Left lung (tissue), 10 donors: Measurements from ENCODE around the gene SCO1. TPM values are rescaled to one million over a fixed set of nuclear protein-coding genes. Genes with fewer than 3 reads are reported as not detected.
A peak's percentile ranks its signal among the peaks of the same experiment; 100 is the strongest.

Experiments used
- ATAC-seq: fragments of 200-7000 bp; cut with Tn5 transposase; one replicate; pipeline ENCODE4 v1.9.1; 2020; ENCODE audit warnings: moderate library complexity
- DNase-seq, 4 donors: peaks; one replicate each; pipeline ENCODE4 v3.0.0-alpha.2; 2013 to 2020
- H3K27ac ChIP-seq, 2 donors: fragments of 200-600 bp; sonication (generic) in 1 of 2; one replicate each; pipeline versions ENCODE4 v1.5.0 to v1.8.0; 2020 to 2021
- H3K27me3 ChIP-seq, 2 donors: fragments of 200-600 bp; sonication (generic) in 1 of 2; one replicate each; pipeline versions ENCODE4 v1.5.0 to v1.8.0; 2020 to 2021
- H3K36me3 ChIP-seq, 2 donors: fragments of 200-600 bp; sonication (generic) in 1 of 2; one replicate each; pipeline versions ENCODE4 v1.5.0 to v1.8.0; 2020 to 2021
- H3K4me1 ChIP-seq, 2 donors: fragments of 200-600 bp; one replicate each; pipeline ENCODE4 v1.8.0; 2021
- H3K4me3 ChIP-seq, 2 donors: fragments of 200-600 bp; sonication (generic) in 1 of 2; one replicate each; pipeline versions ENCODE4 v1.5.0 to v1.8.0; 2020 to 2021; ENCODE audit warnings: mild to moderate bottlenecking in 1 of 2
- H3K9me3 ChIP-seq, 2 donors: fragments of 200-600 bp; sonication (generic) in 1 of 2; one replicate each; pipeline versions ENCODE4 v1.5.0 to v1.8.0; 2020 to 2021
- intact Hi-C, 2 donors: fragments of 100-400 bp; cut with DNase I; formaldehyde crosslinking; loops; one replicate each; pipeline versions ENCODE4 v1.11.2 to v1.14.2; 2022
- polyA plus RNA-seq, 6 donors: library from polyadenylated mRNA; unstranded; fragments of 120-200 nt; gene quantifications; one replicate each; pipeline ENCODE4 v1.2.1, GENCODE V29; 2013; ENCODE audit not compliant: insufficient read length in 6 of 6
- total RNA-seq, 2 donors: library from RNA; stranded (reverse); fragmentation: NEBNext Ultra II Directional; extraction: Animal tissue kit (Norgen Biotek cat#: 25700); gene quantifications; one replicate each; pipeline ENCODE4 v1.2.1, GENCODE V29; 2021
- TF ChIP-seq, protein P1 (sequence below), 2 donors: fragments of 200-600 bp; sonication (generic) in 1 of 2; IDR thresholded peaks; one replicate each; pipeline versions ENCODE4 v1.5.0 to v1.8.0; 2021; ENCODE audit warnings: antibody characterized with exemption in 2 of 2
- donor health status: DM: no; HTN: yes; CAD: no.
- donor health status: DM: no; HTN: no; CAD: no.

SCO1 gene
- total and polyA plus RNA-seq, 8 donors: 24.5 to 29.6 (median 26.7) TPM

DNA sequence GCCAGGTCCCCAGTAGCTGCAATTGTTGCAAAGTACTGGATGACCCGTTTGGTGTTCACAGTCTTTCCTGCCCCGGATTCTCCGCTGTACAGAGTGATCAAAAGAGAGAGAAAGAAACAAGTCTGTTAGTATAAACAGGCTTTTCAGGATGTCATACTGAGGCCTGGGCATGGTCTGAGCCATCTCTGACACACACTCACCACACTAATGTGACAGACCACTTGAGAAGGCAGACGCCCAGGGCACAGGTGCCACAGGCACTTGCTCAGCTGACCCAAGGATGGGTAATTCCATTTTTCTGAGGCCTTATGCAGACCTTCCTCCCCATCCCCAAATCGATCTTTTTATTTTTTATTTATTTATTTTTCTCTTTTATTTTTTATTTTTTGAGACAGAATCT is 47.7 kb downstream of the SCO1 start:
- no peaks in the 10 kb centered on the region for H3K9me3 ChIP-seq
- TF ChIP-seq, protein P1, sequence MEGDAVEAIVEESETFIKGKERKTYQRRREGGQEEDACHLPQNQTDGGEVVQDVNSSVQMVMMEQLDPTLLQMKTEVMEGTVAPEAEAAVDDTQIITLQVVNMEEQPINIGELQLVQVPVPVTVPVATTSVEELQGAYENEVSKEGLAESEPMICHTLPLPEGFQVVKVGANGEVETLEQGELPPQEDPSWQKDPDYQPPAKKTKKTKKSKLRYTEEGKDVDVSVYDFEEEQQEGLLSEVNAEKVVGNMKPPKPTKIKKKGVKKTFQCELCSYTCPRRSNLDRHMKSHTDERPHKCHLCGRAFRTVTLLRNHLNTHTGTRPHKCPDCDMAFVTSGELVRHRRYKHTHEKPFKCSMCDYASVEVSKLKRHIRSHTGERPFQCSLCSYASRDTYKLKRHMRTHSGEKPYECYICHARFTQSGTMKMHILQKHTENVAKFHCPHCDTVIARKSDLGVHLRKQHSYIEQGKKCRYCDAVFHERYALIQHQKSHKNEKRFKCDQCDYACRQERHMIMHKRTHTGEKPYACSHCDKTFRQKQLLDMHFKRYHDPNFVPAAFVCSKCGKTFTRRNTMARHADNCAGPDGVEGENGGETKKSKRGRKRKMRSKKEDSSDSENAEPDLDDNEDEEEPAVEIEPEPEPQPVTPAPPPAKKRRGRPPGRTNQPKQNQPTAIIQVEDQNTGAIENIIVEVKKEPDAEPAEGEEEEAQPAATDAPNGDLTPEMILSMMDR (IDR thresholded peaks at IDR 0.05): no peak
- H3K4me3 ChIP-seq: no peak overlapping the region
- no peaks in the 10 kb centered on the region for H3K27me3 ChIP-seq
- no peak for DNase-seq
- peaks cover 0 to 3% of the 10 kb centered on the region in 2 donors for H3K36me3 ChIP-seq
- H3K27ac ChIP-seq: no peak overlapping the region
- ATAC-seq: no peak
- intact Hi-C loops: no loop called here
- peaks cover 0 to 7% of the 10 kb centered on the region in 2 donors for H3K4me1 ChIP-seq

DNA sequence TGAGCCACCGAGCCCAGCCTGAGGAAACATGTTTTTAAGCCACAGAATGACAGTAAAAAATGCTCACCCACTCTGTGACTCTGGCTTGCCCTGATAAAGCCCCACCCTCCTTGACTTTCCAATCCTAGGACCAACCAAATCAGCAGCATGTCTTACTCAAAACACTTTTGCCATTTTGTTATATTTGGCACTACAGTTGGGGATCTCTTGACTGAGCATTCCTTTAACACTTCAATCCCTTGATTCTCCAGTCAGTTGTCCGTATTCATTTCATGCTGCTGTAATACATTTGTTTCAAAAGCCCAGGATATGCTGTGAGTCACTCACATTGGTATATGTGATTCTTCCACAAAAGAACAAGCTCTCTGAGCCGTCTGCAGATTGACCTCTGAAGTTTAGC is 48.4 kb downstream of the SCO1 start:
- DNase-seq (no peak), ATAC-seq (no peak)
- Histone ChIP-seq H3K4me1 (peaks cover 0 to 7% of the 10 kb centered on the region in 2 donors), H3K9me3 (no peaks in the 10 kb centered on the region), H3K27ac (no peak overlapping the region), H3K4me3 (no peak overlapping the region), H3K36me3 (peaks cover 0 to 8% of the 10 kb centered on the region in 2 donors), H3K27me3 (no peaks in the 10 kb centered on the region)
- intact Hi-C loops: no loop called here
- TF ChIP-seq, protein P1 (IDR thresholded peaks at IDR 0.05): no peak

DNA sequence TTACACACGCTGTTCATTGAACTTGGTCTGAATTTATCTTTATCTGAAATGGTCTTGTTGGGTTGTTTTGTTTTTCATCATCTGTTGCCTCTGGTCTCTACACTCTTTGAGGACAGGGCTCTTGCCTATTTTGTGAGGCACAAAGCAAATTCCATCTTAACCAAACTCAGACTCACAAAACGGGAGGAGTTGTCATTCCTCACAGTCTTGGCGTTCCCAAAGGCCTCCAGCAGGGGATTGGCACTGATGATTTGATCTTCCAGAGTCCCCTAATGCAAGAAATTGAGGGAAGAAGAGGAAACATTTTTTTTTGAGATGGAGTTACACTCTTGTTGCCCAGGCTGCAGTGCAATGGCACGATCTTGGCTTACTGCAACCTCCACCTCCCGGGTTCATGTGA is 49.0 kb downstream of the SCO1 start:
- Histone ChIP-seq H3K27ac (no peak overlapping the region), H3K27me3 (no peaks in the 10 kb centered on the region)
- TF ChIP-seq, protein P1 (IDR thresholded peaks at IDR 0.05): no peak

DNA sequence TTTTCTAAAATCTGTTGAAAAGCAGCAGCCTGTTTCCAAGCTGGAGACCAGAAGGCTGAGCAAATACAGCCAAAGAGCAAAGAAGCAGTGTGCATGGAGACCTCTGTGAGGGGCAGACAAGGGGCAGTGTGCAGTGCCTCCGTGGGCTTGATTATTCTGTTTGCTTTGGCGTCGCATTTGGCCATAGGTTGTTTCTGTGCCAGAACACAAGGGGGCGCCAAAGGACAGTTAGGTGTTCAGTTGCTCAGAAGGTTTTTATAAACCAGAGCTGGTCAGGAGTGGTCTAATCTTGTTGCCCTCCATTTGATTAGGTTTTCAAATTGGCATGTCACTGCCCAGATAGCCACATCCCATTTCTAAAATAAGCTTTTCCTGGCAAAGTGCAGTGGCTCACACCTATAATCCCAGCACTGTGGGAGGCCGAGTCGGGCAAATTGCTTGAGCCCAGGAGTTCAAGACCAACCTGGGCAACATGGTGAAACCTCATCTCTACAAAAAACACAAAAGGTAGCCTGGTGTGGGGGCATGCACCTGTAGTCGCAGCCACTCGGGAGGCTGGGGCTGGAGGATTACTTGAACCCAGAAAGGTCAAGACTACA is 50.8 kb downstream of the SCO1 start:
- TF ChIP-seq, protein P1 (IDR thresholded peaks at IDR 0.05): peak; percentile 84 to 94
- H3K36me3 ChIP-seq: peaks cover 0 to 23% of the 10 kb centered on the region in 2 donors
- no peak overlapping the region for H3K27ac ChIP-seq
- H3K4me1 ChIP-seq: no peaks in the 10 kb centered on the region
- intact Hi-C loops: no loop called here
- no peak overlapping the region for H3K4me3 ChIP-seq
- peak in 3 of 4 donors; percentile 63 to 75 (median 63) for DNase-seq
- H3K9me3 ChIP-seq: no peaks in the 10 kb centered on the region
- no peaks in the 10 kb centered on the region for H3K27me3 ChIP-seq
- ATAC-seq: peak; percentile 92

More for the DNA sequence above, 49.0 kb downstream of the SCO1 start:
- no peak overlapping the region for H3K4me3 ChIP-seq
- no peaks in the 10 kb centered on the region for H3K9me3 ChIP-seq
- peaks cover 0 to 6% of the 10 kb centered on the region in 2 donors for H3K4me1 ChIP-seq
- no peak for DNase-seq
- peaks cover 0 to 10% of the 10 kb centered on the region in 2 donors for H3K36me3 ChIP-seq
- no peak for ATAC-seq
- intact Hi-C loops: no loop called here

DNA sequence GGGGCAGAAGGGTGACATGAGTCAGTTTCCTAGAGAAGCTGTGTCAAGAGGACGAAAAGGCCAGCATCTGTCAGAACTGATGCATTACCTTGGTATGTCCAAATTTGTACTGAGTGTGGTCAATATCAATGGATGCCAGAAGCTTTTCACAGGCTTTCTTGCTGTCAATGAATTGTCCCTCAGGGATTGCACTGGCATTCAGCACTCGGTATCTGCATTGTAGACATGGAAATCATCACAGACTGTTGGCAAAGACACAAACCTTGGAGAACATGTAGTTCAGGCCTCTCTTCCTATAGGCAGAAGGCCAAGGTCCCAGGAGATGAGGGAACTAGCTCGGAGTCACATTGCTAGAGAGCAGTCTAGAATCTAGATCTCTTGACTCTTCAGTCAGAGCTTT is 56.9 kb downstream of the SCO1 start:
- peaks cover 0 to 50% of the 10 kb centered on the region in 2 donors for H3K36me3 ChIP-seq
- H3K27me3 ChIP-seq: no peaks in the 10 kb centered on the region
- H3K4me1 ChIP-seq: no peaks in the 10 kb centered on the region
- no peak for ATAC-seq
- no peak for DNase-seq
- H3K9me3 ChIP-seq: no peaks in the 10 kb centered on the region
- TF ChIP-seq, protein P1 (IDR thresholded peaks at IDR 0.05): no peak
- no peak overlapping the region for H3K4me3 ChIP-seq
- intact Hi-C loops: no loop called here
- H3K27ac ChIP-seq: no peak overlapping the region
